ENCODE measurements around the gene PRR3.

Gene PRR3

DNA sequence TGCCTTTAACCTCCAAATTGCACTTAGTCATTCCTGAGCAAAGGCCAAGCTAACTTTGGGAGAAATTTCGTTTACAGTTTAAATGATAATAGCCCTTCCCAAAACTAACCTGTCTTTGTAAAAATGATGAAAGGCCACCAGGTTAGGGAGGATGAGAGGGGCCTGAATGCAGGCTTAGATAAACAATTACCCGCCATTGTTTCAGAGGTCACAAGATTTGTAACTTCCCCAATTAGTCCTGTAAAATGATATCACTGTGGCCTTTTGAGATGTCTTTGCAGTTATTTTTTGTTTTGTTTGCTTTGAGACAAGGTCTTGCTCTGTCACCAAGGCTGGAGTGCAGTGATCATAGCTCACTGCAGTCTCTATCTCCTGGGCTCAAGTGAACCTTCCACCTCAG lies 27.1 kb upstream of the PRR3 start:
- Histone ChIP-seq H2AFZ (ENCODE audit: low read length) (peak overlapping the region; percentile 32), H3K79me2 (ENCODE audit: insufficient read depth, low read length) (no peaks in the 10 kb centered on the region), H3K9ac (ENCODE audit: low read depth, low read length, poor library complexity, severe bottlenecking) (no peak overlapping the region), H4K20me1 (ENCODE audit: insufficient read depth, low read length, poor library complexity, severe bottlenecking) (no peaks in the 10 kb centered on the region), H3K36me3 (ENCODE audit: insufficient read depth, low read length) (no peaks in the 10 kb centered on the region), H3K9me2 (replicated peaks; ENCODE audit: low read depth, low read length) (no peaks in the 10 kb centered on the region), H3K27me3 (ENCODE audit: insufficient read depth, low read length, poor library complexity, severe bottlenecking) (no peaks in the 10 kb centered on the region), H3K4me3 (ENCODE audit: low read length, poor library complexity, severe bottlenecking) (no peak overlapping the region), H3K9me3 (ENCODE audit: insufficient read depth, low read depth, low read length) (no peaks in the 10 kb centered on the region), H3F3A (ENCODE audit: low read depth) (no peaks in the 10 kb centered on the region), H3K4me1 (ENCODE audit: insufficient read depth, low read length, poor library complexity, severe bottlenecking) (peaks cover 4% of the 10 kb centered on the region), H3K4me2 (ENCODE audit: low read depth, low read length, poor library complexity, severe bottlenecking) (no peak overlapping the region)
- no peak for TF ChIP-seq EZH2phosphoT487 (IDR thresholded peaks at IDR 0.05; ENCODE audit: borderline replicate concordance)
- TF ChIP-seq, protein P1, sequence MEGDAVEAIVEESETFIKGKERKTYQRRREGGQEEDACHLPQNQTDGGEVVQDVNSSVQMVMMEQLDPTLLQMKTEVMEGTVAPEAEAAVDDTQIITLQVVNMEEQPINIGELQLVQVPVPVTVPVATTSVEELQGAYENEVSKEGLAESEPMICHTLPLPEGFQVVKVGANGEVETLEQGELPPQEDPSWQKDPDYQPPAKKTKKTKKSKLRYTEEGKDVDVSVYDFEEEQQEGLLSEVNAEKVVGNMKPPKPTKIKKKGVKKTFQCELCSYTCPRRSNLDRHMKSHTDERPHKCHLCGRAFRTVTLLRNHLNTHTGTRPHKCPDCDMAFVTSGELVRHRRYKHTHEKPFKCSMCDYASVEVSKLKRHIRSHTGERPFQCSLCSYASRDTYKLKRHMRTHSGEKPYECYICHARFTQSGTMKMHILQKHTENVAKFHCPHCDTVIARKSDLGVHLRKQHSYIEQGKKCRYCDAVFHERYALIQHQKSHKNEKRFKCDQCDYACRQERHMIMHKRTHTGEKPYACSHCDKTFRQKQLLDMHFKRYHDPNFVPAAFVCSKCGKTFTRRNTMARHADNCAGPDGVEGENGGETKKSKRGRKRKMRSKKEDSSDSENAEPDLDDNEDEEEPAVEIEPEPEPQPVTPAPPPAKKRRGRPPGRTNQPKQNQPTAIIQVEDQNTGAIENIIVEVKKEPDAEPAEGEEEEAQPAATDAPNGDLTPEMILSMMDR (conservative IDR thresholded peaks at IDR 0.05; ENCODE audit: low read length), result no peak

DNA sequence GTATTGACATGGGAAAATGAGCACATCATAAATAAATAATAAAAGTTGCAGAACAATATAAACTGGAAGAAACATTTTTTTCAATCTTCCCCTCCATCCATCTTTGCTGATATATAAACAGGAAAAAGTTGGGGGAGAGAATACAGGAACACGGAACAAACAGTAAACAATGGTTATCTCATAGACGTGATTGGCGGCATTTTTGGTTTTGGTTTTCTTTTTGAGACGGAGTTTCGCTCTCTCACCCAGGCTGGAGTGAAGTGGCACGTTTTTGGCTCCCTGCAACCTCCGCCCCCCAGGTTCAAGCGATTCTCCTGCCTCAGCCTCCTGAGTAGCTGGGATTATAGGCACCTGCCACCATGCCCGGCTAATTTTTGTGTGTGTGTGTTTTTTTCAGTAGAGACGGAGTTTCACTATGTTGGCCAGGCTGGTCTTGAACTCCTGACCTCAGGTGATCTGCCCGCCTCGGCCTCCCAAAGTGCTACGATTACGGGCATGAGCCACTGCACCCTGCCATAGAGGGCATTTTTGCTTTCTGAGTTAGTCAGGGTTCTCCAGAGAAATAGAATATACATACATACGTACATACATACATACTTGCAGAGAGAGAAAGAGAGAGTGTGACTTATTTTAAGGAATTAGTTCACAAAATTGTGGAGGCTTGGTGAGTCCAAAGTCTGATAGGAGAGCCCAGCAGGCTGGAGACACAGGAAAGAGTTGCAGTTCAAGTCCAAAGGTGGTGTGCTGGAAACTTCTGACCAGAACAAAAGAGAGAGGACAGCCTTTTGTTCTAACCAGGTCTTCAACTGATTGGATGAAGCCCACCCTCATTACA lies 23.4 kb upstream of the PRR3 start:
- no peak for TF ChIP-seq EZH2phosphoT487 (IDR thresholded peaks at IDR 0.05; ENCODE audit: borderline replicate concordance)
- TF ChIP-seq, protein P1 (conservative IDR thresholded peaks at IDR 0.05; ENCODE audit: low read length), result no peak
- Histone ChIP-seq H3K4me1 (ENCODE audit: insufficient read depth, low read length, poor library complexity, severe bottlenecking) (peaks cover 4% of the 10 kb centered on the region), H3K9me2 (replicated peaks; ENCODE audit: low read depth, low read length) (no peaks in the 10 kb centered on the region), H3K9me3 (ENCODE audit: insufficient read depth, low read depth, low read length) (no peaks in the 10 kb centered on the region), H3F3A (ENCODE audit: low read depth) (no peaks in the 10 kb centered on the region), H3K4me2 (ENCODE audit: low read depth, low read length, poor library complexity, severe bottlenecking) (no peak overlapping the region), H3K9ac (ENCODE audit: low read depth, low read length, poor library complexity, severe bottlenecking) (no peak overlapping the region), H3K79me2 (ENCODE audit: insufficient read depth, low read length) (no peaks in the 10 kb centered on the region), H2AFZ (ENCODE audit: low read length) (no peak overlapping the region), H3K36me3 (ENCODE audit: insufficient read depth, low read length) (no peaks in the 10 kb centered on the region), H3K4me3 (ENCODE audit: low read length, poor library complexity, severe bottlenecking) (no peak overlapping the region), H4K20me1 (ENCODE audit: insufficient read depth, low read length, poor library complexity, severe bottlenecking) (no peaks in the 10 kb centered on the region), H3K27me3 (ENCODE audit: insufficient read depth, low read length, poor library complexity, severe bottlenecking) (no peaks in the 10 kb centered on the region)

DNA sequence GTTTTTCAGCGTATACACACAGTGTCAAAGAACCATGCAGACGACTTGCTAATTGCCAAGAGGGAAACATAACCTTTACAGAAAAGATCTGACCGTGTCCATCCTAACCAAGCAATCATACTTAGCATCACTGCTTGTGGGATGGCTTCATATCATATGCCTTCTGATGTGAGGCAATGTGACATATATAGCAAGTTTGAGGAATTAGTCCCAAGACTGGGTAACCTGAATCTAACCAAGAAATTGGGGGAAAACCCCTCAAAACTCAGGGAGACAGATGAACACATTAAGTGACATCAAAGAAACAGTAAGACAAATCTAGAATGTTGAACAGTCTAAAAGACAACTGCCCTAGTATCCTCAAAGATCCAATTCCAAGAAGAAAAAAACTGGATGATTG lies 19.2 kb upstream of the PRR3 start:
- peaks cover 12% of the 10 kb centered on the region for H3K4me1 ChIP-seq (ENCODE audit: insufficient read depth, low read length, poor library complexity, severe bottlenecking)
- no peak for TF ChIP-seq EZH2phosphoT487 (IDR thresholded peaks at IDR 0.05; ENCODE audit: borderline replicate concordance)
- TF ChIP-seq, protein P1 (conservative IDR thresholded peaks at IDR 0.05; ENCODE audit: low read length), result no peak
- no peak overlapping the region for H3K9ac ChIP-seq (ENCODE audit: low read depth, low read length, poor library complexity, severe bottlenecking)
- no peaks in the 10 kb centered on the region for H3K79me2 ChIP-seq (ENCODE audit: insufficient read depth, low read length)
- no peak overlapping the region for H3K4me2 ChIP-seq (ENCODE audit: low read depth, low read length, poor library complexity, severe bottlenecking)
- H3K27me3 ChIP-seq (ENCODE audit: insufficient read depth, low read length, poor library complexity, severe bottlenecking), result no peaks in the 10 kb centered on the region
- no peak overlapping the region for H2AFZ ChIP-seq (ENCODE audit: low read length)
- no peak overlapping the region for H3K4me3 ChIP-seq (ENCODE audit: low read length, poor library complexity, severe bottlenecking)
- H3F3A ChIP-seq (ENCODE audit: low read depth), result 0 out of 2 replicates have a peak, but pooled peaks cover 3% of the 10 kb centered on the region
- H3K9me2 ChIP-seq (replicated peaks; ENCODE audit: low read depth, low read length), result no peaks in the 10 kb centered on the region
- no peaks in the 10 kb centered on the region for H3K36me3 ChIP-seq (ENCODE audit: insufficient read depth, low read length)
- no peaks in the 10 kb centered on the region for H4K20me1 ChIP-seq (ENCODE audit: insufficient read depth, low read length, poor library complexity, severe bottlenecking)
- H3K9me3 ChIP-seq (ENCODE audit: insufficient read depth, low read depth, low read length), result no peaks in the 10 kb centered on the region
